Left lung (tissue), 14 donors: ENCODE data around the gene OPALIN. TPM values are rescaled to one million over a fixed set of nuclear protein-coding genes. Genes with fewer than 3 reads are reported as not detected.

Source experiments
- ATAC-seq: fragments of 200-7000 bp; cut with Tn5 transposase; one replicate; pipeline ENCODE4 v1.9.1; 2020; ENCODE audit warnings: moderate library complexity
- DNase-seq, 4 donors: peaks; one replicate each; pipeline ENCODE4 v3.0.0-alpha.2; 2013 to 2020
- H3K27ac ChIP-seq, 2 donors: fragments of 200-600 bp; sonication (generic) in 1 of 2; one replicate each; pipeline versions ENCODE4 v1.5.0 to v1.8.0; 2020 to 2021
- H3K27me3 ChIP-seq, 2 donors: fragments of 200-600 bp; sonication (generic) in 1 of 2; one replicate each; pipeline versions ENCODE4 v1.5.0 to v1.8.0; 2020 to 2021
- H3K36me3 ChIP-seq, 2 donors: fragments of 200-600 bp; sonication (generic) in 1 of 2; one replicate each; pipeline versions ENCODE4 v1.5.0 to v1.8.0; 2020 to 2021
- H3K4me1 ChIP-seq, 2 donors: fragments of 200-600 bp; one replicate each; pipeline ENCODE4 v1.8.0; 2021
- H3K4me3 ChIP-seq, 2 donors: fragments of 200-600 bp; sonication (generic) in 1 of 2; one replicate each; pipeline versions ENCODE4 v1.5.0 to v1.8.0; 2020 to 2021; ENCODE audit warnings: mild to moderate bottlenecking in 1 of 2
- H3K9me3 ChIP-seq, 2 donors: fragments of 200-600 bp; sonication (generic) in 1 of 2; one replicate each; pipeline versions ENCODE4 v1.5.0 to v1.8.0; 2020 to 2021
- intact Hi-C, 2 donors: fragments of 100-400 bp; cut with DNase I; formaldehyde crosslinking; loops; one replicate each; pipeline versions ENCODE4 v1.11.2 to v1.14.2; 2022
- long read RNA-seq, 12 donors: library from polyadenylated mRNA in 2 of 12; unstranded in 2 of 12; transcript quantifications; one replicate each; pipeline ENCODE4 v2.0.0 and lab custom pipeline, GENCODE V29; 2019 to 2026
- polyA plus RNA-seq, 6 donors: library from polyadenylated mRNA; unstranded; fragments of 120-200 nt; gene quantifications; one replicate each; pipeline ENCODE4 v1.2.1, GENCODE V29; 2013; ENCODE audit not compliant: insufficient read length in 6 of 6
- total RNA-seq, 2 donors: library from RNA; stranded (reverse); fragmentation: NEBNext Ultra II Directional; extraction: Animal tissue kit (Norgen Biotek cat#: 25700); gene quantifications; one replicate each; pipeline ENCODE4 v1.2.1, GENCODE V29; 2021
- TF ChIP-seq, protein P1 (sequence below), 2 donors: fragments of 200-600 bp; sonication (generic) in 1 of 2; IDR thresholded peaks; one replicate each; pipeline versions ENCODE4 v1.5.0 to v1.8.0; 2021; ENCODE audit warnings: antibody characterized with exemption in 2 of 2
- donor health status: DM: no; HTN: yes; CAD: no.
- donor health status: DM: no; HTN: no; CAD: no.

The OPALIN gene, protein sequence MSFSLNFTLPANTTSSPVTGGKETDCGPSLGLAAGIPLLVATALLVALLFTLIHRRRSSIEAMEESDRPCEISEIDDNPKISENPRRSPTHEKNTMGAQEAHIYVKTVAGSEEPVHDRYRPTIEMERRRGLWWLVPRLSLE
- total RNA-seq (not detected), polyA plus RNA-seq (not detected)
- long read RNA-seq, donor 1, result 0 reads
- long read RNA-seq, donor 2, result 0 reads
- long read RNA-seq, donor 3, result 0 reads
- long read RNA-seq, donor 4, result 0 reads
- long read RNA-seq, donor 5, result 0 reads
- long read RNA-seq, donor 6, result 0 reads
- long read RNA-seq, donor 7, result 0 reads
- long read RNA-seq, donor 8, result 0 reads
- long read RNA-seq, donor 9, result 0 reads
- long read RNA-seq, donor 10, result 0 reads
- long read RNA-seq, donor 11, result 0 reads
- long read RNA-seq, donor 12, result 0 reads

GRCh38 chr10:96358851-96359540, at the start of gene OPALIN:
OPALIN (minus strand) TSS chr10:96359002; CDS start chr10:96358896, 106 bp downstream.
- TF ChIP-seq, protein P1, sequence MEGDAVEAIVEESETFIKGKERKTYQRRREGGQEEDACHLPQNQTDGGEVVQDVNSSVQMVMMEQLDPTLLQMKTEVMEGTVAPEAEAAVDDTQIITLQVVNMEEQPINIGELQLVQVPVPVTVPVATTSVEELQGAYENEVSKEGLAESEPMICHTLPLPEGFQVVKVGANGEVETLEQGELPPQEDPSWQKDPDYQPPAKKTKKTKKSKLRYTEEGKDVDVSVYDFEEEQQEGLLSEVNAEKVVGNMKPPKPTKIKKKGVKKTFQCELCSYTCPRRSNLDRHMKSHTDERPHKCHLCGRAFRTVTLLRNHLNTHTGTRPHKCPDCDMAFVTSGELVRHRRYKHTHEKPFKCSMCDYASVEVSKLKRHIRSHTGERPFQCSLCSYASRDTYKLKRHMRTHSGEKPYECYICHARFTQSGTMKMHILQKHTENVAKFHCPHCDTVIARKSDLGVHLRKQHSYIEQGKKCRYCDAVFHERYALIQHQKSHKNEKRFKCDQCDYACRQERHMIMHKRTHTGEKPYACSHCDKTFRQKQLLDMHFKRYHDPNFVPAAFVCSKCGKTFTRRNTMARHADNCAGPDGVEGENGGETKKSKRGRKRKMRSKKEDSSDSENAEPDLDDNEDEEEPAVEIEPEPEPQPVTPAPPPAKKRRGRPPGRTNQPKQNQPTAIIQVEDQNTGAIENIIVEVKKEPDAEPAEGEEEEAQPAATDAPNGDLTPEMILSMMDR (IDR thresholded peaks at IDR 0.05), result no peak
- Histone ChIP-seq H3K27ac (no peak within 1 kb of the TSS), H3K36me3 (no peaks in the 10 kb centered on the region), H3K9me3 (no peaks in the 10 kb centered on the region), H3K27me3 (peaks cover 0 to 4% of the 10 kb centered on the region in 2 donors), H3K4me1 (no peaks in the 10 kb centered on the region), H3K4me3 (no peak within 1 kb of the TSS)
- intact Hi-C loops, result no loop called here
- no peak for ATAC-seq
- DNase-seq, result no peak

GRCh38 chr10:96408201-96408600, 49.4 kb upstream of the OPALIN start:
- Histone ChIP-seq H3K4me3 (no peak overlapping the region), H3K27ac (no peak overlapping the region), H3K9me3 (no peaks in the 10 kb centered on the region), H3K4me1 (no peaks in the 10 kb centered on the region), H3K36me3 (no peaks in the 10 kb centered on the region), H3K27me3 (peaks cover 0 to 73% of the 10 kb centered on the region in 2 donors)
- TF ChIP-seq, protein P1 (IDR thresholded peaks at IDR 0.05), result no peak
- intact Hi-C loops, result no loop called here
- DNase-seq (no peak), ATAC-seq (no peak)

DNA sequence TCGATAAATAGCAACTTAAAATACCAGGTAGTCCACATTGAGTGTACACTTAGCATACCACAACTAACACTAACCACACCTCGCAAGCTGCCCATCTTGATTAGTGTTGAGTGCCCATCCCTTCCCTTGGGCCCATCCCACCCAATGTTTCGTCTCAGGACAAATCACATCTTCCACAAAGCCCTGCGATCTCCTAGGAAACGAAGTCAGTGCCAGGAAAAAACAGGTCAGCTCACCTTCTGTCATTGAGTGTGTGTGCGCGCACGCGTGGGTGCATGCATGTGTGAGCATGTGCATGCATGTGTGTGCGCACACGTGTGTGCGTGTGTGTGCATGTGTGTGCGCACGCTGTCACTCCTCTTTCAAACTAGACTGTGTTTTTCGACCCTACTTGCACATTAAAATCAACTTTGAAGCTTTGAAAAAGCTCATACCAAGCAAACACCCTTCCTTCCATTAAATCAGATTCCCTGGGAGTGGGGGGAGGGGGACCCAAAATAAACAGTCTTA, 48.8 kb upstream of the OPALIN start:
- Histone ChIP-seq H3K9me3 (no peaks in the 10 kb centered on the region), H3K27ac (no peak overlapping the region), H3K4me1 (no peaks in the 10 kb centered on the region), H3K36me3 (no peaks in the 10 kb centered on the region), H3K4me3 (no peak overlapping the region), H3K27me3 (peaks cover 0 to 69% of the 10 kb centered on the region in 2 donors)
- DNase-seq, result no peak
- no peak for ATAC-seq
- TF ChIP-seq, protein P1 (IDR thresholded peaks at IDR 0.05), result no peak
- intact Hi-C loops, result no loop called here

DNA sequence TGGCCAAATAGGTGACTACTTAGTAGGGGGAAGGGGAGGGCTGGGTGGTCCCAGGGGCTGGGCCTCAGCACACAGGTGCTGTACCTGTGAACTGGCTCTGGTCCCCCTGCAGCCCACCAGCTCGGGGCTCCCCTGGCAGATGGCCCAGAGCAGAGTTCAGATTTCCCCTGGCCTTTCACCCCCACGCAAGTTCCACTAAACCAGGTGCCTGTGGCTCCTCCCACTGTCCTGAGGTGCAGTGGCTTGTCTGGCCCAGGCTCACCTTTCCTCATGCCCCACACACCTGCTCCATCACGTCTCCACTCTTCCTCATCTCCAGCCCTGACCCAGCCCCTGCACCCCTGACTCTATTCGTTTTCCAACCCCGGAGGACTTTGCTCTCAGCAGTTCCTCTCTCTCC, 47.3 kb upstream of the OPALIN start:
- TF ChIP-seq, protein P1 (IDR thresholded peaks at IDR 0.05), result no peak
- no peak for ATAC-seq

More for the DNA sequence above, 47.3 kb upstream of the OPALIN start:
- Histone ChIP-seq H3K36me3 (no peaks in the 10 kb centered on the region), H3K4me1 (no peaks in the 10 kb centered on the region), H3K9me3 (no peaks in the 10 kb centered on the region), H3K27me3 (peaks cover 0 to 67% of the 10 kb centered on the region in 2 donors), H3K27ac (no peak overlapping the region), H3K4me3 (no peak overlapping the region)
- intact Hi-C loops, result no loop called here
- DNase-seq, result no peak
